HG02571 (cell line): Measurements from ENCODE around the gene SLC2A9.
A peak's percentile ranks its signal among the peaks of the same experiment; 100 is the strongest.

Experiments used
- ATAC-seq: cut with Tn5 transposase; IDR thresholded peaks from one replicate; pipeline ENCODE4 v1.9.1; 2021; ENCODE audit warnings: mild to moderate bottlenecking, moderate library complexity; ENCODE audit not compliant: unreplicated experiment

Gene SLC2A9

GRCh38 chr4:9968472-9968871, 52.8 kb downstream of the SLC2A9 start:
- no peak for ATAC-seq

- ATAC-seq = no peak
Observed at GRCh38 chr4:9964879-9965278, 56.4 kb downstream of the SLC2A9 start.

- no peak for ATAC-seq
Observed at GRCh38 chr4:9963328-9963727, 58.0 kb downstream of the SLC2A9 start.

GRCh38 chr4:9962611-9963314, 58.5 kb downstream of the SLC2A9 start:
- ATAC-seq = peak; percentile 43

GRCh38 chr4:9954468-9954867, 66.8 kb downstream of the SLC2A9 start:
- ATAC-seq = no peak

- no peak for ATAC-seq
Observed at GRCh38 chr4:9953089-9953488, 68.2 kb downstream of the SLC2A9 start.

GRCh38 chr4:9952415-9952950, 68.8 kb downstream of the SLC2A9 start:
- no peak for ATAC-seq

GRCh38 chr4:9949573-9949972, 71.7 kb downstream of the SLC2A9 start:
- ATAC-seq = no peak

GRCh38 chr4:9947168-9948062, 73.9 kb downstream of the SLC2A9 start:
- ATAC-seq = no peak

- no peak for ATAC-seq
Observed at GRCh38 chr4:9946170-9946569, 75.1 kb downstream of the SLC2A9 start.

- ATAC-seq = no peak
Observed at GRCh38 chr4:9944431-9945425, 76.6 kb downstream of the SLC2A9 start.

GRCh38 chr4:9943761-9944160, 77.5 kb downstream of the SLC2A9 start:
- ATAC-seq = no peak

GRCh38 chr4:9942921-9943600, 78.2 kb downstream of the SLC2A9 start:
- ATAC-seq = no peak

GRCh38 chr4:9942139-9942538, 79.2 kb downstream of the SLC2A9 start:
- no peak for ATAC-seq

- ATAC-seq = no peak
Observed at GRCh38 chr4:9940041-9940440, 81.3 kb downstream of the SLC2A9 start.

GRCh38 chr4:9938933-9939332, 82.4 kb downstream of the SLC2A9 start:
- ATAC-seq = no peak

- ATAC-seq = no peak
Observed at GRCh38 chr4:9937078-9937477, 84.2 kb downstream of the SLC2A9 start.

- no peak for ATAC-seq
Observed at GRCh38 chr4:9936129-9936644, 85.1 kb downstream of the SLC2A9 start.

- ATAC-seq = no peak
Observed at GRCh38 chr4:9933956-9934355, 87.3 kb downstream of the SLC2A9 start.

- no peak for ATAC-seq
Observed at GRCh38 chr4:9933184-9933583, 88.1 kb downstream of the SLC2A9 start.
